GM21529 (cell line): Measurements from ENCODE around the gene PDE12.
"Not testable (repeated sequence)": the region's sequence is repeated elsewhere in the genome, so short reads cannot be mapped to it uniquely, and the experiment has no call there.

ENCODE experiments used
- ATAC-seq: cut with Tn5 transposase; IDR thresholded peaks from one replicate; pipeline ENCODE4 v1.9.1; 2021; ENCODE audit not compliant: unreplicated experiment

Gene PDE12

GRCh38 chr3:57586778-57587177, 30.7 kb downstream of the PDE12 start:
- no peak for ATAC-seq

DNA sequence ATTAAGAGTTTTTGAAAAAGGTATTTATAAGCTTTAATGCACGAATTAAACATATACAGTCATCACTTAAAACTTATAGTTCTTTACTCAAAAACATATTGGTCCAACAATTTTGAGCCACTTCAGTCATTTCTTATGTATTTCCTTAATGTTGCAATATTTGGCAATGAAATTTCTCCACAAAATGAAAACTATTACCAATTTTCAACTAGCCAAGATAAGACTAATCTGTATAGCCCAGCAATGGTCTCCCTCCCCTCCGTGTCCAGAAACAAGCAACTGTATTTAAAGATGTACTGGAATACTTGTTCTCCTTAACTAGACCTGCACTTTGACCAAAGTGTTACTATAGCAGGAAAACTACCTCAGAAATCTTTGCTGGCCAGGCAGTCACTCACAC, 31.8 kb downstream of the PDE12 start:
- ATAC-seq = no peak

GRCh38 chr3:57592306-57592705, 36.2 kb downstream of the PDE12 start:
- no peak for ATAC-seq

DNA sequence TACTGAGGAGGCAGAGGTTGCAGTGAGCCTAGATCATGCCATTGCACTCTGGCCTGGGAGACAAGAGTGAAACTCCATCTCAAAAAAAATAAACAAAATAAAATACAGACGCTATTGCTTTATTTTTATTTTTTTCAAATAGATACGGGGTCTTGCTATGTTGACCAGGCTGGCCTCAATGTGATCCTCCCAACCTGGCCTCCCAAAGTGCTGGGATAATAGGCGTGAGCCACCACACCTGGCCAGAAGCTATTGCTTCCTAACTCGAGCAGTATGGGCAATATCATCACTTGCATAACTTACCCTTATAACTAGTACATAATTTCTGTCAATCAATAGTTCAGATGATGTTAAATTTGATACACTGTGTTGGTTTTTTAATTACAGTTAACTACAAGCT, 38.1 kb downstream of the PDE12 start:
- no peak for ATAC-seq

DNA sequence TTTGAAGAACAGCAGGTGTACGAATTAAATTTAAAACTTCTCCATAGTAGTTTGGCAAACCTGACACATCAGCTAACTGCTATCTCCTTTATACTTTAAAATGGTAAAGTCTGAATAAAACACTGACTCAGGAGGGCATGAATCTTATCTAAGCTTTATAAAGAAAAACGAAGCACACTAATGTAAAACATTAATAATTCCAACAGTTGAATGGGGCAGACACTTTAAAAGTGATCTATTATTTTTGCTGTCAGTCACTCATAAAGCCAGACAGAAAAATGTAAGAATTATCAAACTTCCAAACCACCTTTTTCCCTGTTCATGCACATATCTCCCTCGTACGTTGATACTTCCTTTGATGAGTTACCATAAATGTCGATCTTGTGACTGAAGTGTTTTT, 38.5 kb downstream of the PDE12 start:
- ATAC-seq = no peak

DNA sequence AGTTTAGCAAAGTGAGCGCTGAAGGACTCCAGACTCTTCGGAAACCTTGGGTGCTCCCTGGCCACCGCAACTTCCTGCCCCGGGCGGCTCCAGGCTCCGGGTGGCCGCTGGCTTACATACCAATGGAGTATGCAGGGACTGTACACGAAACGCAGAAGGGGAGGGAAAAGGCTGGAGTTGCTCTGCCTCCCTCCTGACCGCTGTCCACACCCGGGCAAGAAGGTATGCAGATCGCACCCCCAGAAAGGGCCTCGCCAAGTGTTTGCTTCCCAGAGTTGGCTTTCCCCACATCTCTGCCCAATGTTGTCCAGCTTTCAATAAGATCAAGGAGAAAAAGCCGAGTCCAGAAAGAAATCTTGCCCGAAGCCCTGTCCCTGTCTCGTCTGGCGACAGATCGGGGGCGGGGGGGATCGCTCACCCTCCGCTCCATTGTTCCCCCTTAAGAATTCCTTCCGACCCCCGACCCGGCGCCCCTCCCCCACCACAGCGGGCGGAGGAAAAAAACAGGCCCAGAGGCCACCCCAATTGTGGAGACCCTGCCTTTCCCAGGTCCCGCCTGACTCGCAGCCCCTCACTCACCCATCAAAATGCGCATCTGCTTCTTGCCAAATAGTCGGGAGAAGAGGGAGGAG, 40.5 kb downstream of the PDE12 start:
- ATAC-seq = no peak

GRCh38 chr3:57597127-57597923, 41.3 kb downstream of the PDE12 start, which contains the start of gene ARF4:
Gene ARF4 (minus strand): TSS chr3:57597344. CDS start chr3:57597140, 204 bp downstream.
- peak; percentile 89 for ATAC-seq

DNA sequence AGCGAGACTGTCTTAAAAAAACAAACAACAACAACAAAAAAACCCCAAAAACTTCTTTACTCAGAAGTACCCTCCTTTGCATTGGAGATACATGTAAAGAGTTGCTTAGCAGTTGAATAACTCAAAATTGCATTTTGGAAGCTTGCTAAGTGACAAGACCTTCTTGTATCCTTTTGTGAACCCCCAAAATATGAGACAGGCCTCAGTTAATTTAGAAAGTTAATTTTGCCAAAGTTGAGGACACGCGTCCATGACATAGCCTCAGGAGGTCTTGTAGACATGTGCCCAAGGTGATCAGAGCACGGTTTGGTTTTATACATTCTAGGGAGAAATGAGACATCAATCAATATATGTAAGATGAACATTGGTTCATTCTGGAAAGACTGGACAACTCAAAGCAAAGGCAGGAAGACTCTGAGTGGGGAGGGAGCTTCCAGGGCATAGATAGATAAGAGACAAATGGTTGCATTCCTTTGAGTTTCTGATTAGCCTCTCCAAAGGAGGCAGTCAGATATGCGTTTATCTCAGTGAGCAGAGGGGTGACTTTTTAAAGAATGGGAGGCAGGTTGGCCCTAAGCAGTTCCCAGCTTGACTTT, 42.8 kb downstream of the PDE12 start:
- no peak for ATAC-seq

DNA sequence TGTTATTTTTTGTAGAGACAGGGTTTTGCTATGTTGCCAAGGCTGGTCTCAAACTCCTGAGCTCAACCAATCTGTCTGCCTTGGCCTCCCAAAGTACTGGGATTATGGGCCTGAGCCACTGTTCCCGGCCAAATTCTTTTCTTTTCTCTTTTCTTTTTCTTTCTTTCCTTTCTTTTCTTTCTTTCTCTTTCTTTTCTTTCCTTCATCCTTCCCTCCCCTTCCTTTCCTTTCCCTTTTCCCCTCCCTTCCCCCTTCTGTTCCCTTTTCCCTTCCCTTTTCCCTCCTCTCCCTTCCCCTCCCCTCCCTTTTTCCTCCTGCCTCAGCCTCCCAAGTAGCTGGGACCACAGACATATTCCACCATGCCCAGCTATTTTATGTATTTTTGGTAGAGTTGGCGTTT, 44.1 kb downstream of the PDE12 start:
- ATAC-seq = no peak

DNA sequence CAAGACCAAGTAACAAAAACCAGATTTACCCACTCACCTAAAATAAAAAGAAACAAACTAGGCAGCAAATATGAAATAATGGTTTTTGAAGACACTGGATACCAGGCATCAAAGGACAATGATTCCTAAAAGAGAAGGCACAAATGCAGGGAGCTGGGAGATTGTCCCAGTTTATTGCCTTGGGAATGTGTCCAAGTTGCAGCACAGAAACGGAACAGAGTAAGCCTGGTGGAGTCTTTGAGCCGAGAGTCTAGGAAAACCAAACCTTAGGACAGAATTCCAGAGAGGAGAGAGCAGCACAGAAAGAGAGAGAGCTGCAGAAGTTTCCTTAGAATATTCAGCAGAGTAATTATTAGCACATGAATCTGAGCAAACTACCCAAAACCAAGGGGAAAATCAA, 48.9 kb downstream of the PDE12 start:
- ATAC-seq = no peak

GRCh38 chr3:57605683-57606082, 49.6 kb downstream of the PDE12 start:
- no peak for ATAC-seq

DNA sequence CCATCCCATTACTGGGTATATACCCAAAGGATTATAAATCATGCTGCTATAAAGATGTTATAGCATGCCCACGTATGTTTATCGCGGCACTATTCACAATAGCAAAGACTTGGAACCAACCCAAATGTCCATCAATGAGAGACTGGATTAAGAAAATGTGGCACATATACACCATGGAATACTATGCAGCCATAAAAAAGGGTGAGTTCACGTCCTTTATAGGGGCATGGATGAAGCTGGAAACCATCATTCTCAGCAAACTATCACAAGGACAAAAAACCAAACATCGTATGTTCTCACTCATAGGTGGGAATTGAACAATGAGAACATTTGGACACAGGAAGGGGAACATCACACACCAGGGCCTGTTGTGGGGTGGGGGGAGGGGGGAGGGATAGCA, 55.8 kb downstream of the PDE12 start:
- not testable (repeated sequence) for ATAC-seq

DNA sequence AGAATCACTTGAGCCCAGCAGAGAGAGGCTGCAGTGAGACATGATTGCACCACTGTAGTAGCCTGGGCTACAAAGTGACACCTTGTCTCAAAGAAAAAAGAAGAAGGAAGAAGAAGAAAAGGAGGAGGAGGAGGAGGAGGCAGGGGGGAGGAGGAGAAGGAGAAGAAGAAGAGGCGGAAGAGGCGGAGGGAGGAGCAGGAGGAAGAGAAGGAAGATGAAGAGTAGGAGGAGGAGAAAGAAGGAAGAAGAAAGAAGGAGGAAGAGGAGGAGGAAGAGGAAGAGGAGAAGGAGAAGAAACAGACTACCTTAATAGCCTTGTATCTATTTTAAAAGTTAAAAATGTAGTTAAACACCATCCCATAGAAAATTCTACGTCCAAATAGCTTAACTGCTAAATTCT, 60.2 kb downstream of the PDE12 start:
- ATAC-seq = no peak
